ENCODE data around the gene FABP7. TPM values are rescaled to one million over a fixed set of nuclear protein-coding genes. Genes with fewer than 3 reads are reported as not detected.

The FABP7 gene
- total RNA-seq, 2 experiments from 2014 or later = not detected

GRCh38 chr6:122780114-122780513 lies 598 bp downstream of the FABP7 start:
- no peak for DNase-seq (ENCODE audit: low spot score)
- Histone ChIP-seq H3K79me2 (ENCODE audit: insufficient read depth, low read depth, low read length) (no peaks in the 10 kb centered on the region), H3K4me2 (ENCODE audit: low read length) (no peak overlapping the region), H3K4me1 (ENCODE audit: insufficient read depth, low read length, poor library complexity, severe bottlenecking) (no peaks in the 10 kb centered on the region), H4K20me1 (ENCODE audit: insufficient read depth, low read length) (no peaks in the 10 kb centered on the region), H3K9me2 (ENCODE audit: insufficient read depth, low read length) (0 out of 2 replicates have a peak, but pooled peaks cover 2% of the 10 kb centered on the region), H3K9me3 (ENCODE audit: low read length) (no peaks in the 10 kb centered on the region), H2AFZ (ENCODE audit: low read length) (no peak overlapping the region), H3K36me3 (ENCODE audit: insufficient read depth, low read length) (no peaks in the 10 kb centered on the region), H3K4me3 (ENCODE audit: low read depth, low read length, poor library complexity, severe bottlenecking) (no peak overlapping the region), H3K27ac (ENCODE audit: low read depth, low read length, poor library complexity, severe bottlenecking) (no peak overlapping the region)
- CTCF ChIA-PET (ENCODE audit: unreplicated experiment) = no interaction called here
- intact Hi-C loops (cut with micrococcal nuclease; ENCODE audit: unreplicated experiment) = no loop called here
- TF ChIP-seq EZH2phosphoT487 (IDR thresholded peaks at IDR 0.05; ENCODE audit: borderline replicate concordance, low read depth, low read length) = no peak
- TF ChIP-seq, protein P1, sequence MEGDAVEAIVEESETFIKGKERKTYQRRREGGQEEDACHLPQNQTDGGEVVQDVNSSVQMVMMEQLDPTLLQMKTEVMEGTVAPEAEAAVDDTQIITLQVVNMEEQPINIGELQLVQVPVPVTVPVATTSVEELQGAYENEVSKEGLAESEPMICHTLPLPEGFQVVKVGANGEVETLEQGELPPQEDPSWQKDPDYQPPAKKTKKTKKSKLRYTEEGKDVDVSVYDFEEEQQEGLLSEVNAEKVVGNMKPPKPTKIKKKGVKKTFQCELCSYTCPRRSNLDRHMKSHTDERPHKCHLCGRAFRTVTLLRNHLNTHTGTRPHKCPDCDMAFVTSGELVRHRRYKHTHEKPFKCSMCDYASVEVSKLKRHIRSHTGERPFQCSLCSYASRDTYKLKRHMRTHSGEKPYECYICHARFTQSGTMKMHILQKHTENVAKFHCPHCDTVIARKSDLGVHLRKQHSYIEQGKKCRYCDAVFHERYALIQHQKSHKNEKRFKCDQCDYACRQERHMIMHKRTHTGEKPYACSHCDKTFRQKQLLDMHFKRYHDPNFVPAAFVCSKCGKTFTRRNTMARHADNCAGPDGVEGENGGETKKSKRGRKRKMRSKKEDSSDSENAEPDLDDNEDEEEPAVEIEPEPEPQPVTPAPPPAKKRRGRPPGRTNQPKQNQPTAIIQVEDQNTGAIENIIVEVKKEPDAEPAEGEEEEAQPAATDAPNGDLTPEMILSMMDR (conservative IDR thresholded peaks at IDR 0.05; ENCODE audit: low read length) = no peak
- POLR2A ChIA-PET = no interaction called here
- no TSS peak for BruUV-seq (replicated peaks)

DNA sequence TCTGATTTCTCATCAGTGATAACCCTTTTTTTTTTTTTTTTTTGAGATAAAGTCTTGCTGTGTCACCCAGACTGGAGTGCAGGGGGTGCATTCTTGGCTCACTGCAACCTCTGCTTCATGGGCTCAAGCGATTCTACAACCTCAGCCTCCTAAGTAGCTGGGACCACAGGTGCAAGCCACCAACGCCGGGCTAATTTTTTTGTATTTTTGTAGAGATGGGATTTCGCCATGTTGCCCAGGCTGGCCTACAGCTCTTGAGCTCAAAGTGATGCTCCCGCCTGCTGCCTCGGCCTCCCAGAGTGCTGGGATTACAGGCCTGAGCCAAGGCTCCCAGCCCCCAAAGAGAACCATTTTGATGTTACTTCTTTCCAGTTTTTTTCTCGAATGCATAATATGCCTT lies 2.2 kb downstream of the FABP7 start:
- no peaks in the 10 kb centered on the region for H3K4me1 ChIP-seq (ENCODE audit: insufficient read depth, low read length, poor library complexity, severe bottlenecking)
- no peaks in the 10 kb centered on the region for H4K20me1 ChIP-seq (ENCODE audit: insufficient read depth, low read length)
- no peaks in the 10 kb centered on the region for H3K79me2 ChIP-seq (ENCODE audit: insufficient read depth, low read depth, low read length)
- ChIA-PET POLR2A (interaction anchor here (0.6 kb wide), 1 partner anchor 479 kb away, joined by 3 read pairs; no protein-coding TSS in a partner anchor), CTCF (ENCODE audit: unreplicated experiment) (no interaction called here)
- H3K9me2 ChIP-seq (ENCODE audit: insufficient read depth, low read length) = no peaks in the 10 kb centered on the region
- no peak for TF ChIP-seq EZH2phosphoT487 (IDR thresholded peaks at IDR 0.05; ENCODE audit: borderline replicate concordance, low read depth, low read length)
- TF ChIP-seq, protein P1 (conservative IDR thresholded peaks at IDR 0.05; ENCODE audit: low read length) = no peak
- no peak overlapping the region for H3K27ac ChIP-seq (ENCODE audit: low read depth, low read length, poor library complexity, severe bottlenecking)
- no peak overlapping the region for H2AFZ ChIP-seq (ENCODE audit: low read length)
- no peak overlapping the region for H3K4me2 ChIP-seq (ENCODE audit: low read length)
- BruUV-seq (replicated peaks) = no TSS peak
- no peaks in the 10 kb centered on the region for H3K36me3 ChIP-seq (ENCODE audit: insufficient read depth, low read length)
- DNase-seq (ENCODE audit: low spot score) = no peak
- no peaks in the 10 kb centered on the region for H3K9me3 ChIP-seq (ENCODE audit: low read length)
- intact Hi-C loops (cut with micrococcal nuclease; ENCODE audit: unreplicated experiment) = no loop called here
- H3K4me3 ChIP-seq (ENCODE audit: low read depth, low read length, poor library complexity, severe bottlenecking) = no peak overlapping the region

DNA sequence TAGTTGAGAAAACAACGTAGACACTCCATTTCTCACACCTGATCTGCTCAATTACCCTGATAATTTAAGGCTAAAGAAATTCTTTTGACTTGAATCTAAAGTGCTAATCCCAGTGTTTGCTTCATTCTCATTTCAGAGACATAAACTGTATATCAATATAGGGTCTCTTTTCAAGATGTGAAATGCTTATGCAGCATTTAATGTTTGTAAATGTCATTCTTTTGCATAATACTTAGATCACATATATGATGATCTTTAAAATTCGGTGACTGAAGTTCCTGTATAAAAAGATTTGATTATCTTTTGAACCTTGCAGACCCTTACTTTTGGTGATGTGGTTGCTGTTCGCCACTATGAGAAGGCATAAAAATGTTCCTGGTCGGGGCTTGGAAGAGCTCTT lies 3.9 kb downstream of the FABP7 start:
- POLR2A ChIA-PET = no interaction called here
- Histone ChIP-seq H3K79me2 (ENCODE audit: insufficient read depth, low read depth, low read length) (no peaks in the 10 kb centered on the region), H3K9me3 (ENCODE audit: low read length) (no peaks in the 10 kb centered on the region), H3K36me3 (ENCODE audit: insufficient read depth, low read length) (no peaks in the 10 kb centered on the region), H3K9me2 (ENCODE audit: insufficient read depth, low read length) (no peaks in the 10 kb centered on the region), H3K4me3 (ENCODE audit: low read depth, low read length, poor library complexity, severe bottlenecking) (no peak overlapping the region), H3K4me1 (ENCODE audit: insufficient read depth, low read length, poor library complexity, severe bottlenecking) (no peaks in the 10 kb centered on the region), H4K20me1 (ENCODE audit: insufficient read depth, low read length) (no peaks in the 10 kb centered on the region), H2AFZ (ENCODE audit: low read length) (no peak overlapping the region), H3K27ac (ENCODE audit: low read depth, low read length, poor library complexity, severe bottlenecking) (no peak overlapping the region), H3K4me2 (ENCODE audit: low read length) (no peak overlapping the region)
- no TSS peak for BruUV-seq (replicated peaks)
- TF ChIP-seq, protein P1 (conservative IDR thresholded peaks at IDR 0.05; ENCODE audit: low read length) = no peak
- TF ChIP-seq EZH2phosphoT487 (IDR thresholded peaks at IDR 0.05; ENCODE audit: borderline replicate concordance, low read depth, low read length) = no peak
- intact Hi-C loops (cut with micrococcal nuclease; ENCODE audit: unreplicated experiment) = no loop called here
- DNase-seq (ENCODE audit: low spot score) = no peak
- CTCF ChIA-PET (ENCODE audit: unreplicated experiment) = no interaction called here

All from OCI-LY7 (cell line).